ENCODE results near the gene HAS3.

HAS3 gene

DNA sequence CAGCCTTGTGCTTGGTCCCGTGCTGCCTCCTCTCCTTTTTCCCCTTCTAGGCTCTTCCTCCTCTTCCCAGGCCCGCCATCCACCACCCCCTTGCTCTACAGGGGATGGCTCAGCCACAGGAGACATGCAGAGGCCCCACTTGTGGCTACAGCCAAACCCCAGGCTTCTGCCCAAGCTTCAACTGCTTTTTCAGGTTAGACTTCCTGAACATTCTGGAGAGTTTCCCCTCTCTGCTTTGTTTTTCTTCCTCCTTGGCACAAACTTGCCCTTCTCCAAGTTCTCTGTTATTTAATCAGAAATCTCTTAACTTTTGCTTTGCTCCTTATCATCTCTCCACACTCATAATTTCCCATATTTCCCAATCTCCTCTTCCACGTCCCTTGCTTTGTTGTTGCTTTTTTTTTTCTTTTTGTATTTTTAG, 18.3 kb upstream of the HAS3 start:
- Histone ChIP-seq H3K36me3 (ENCODE audit: control insufficient read depth in 2 of 2, insufficient read depth in 1 of 2, low read length in 2 of 2) (no peaks in the 10 kb centered on the region; a peak in 1 of 3 replicates), H3K4me3 (ENCODE audit: low read depth, low read length) (no peak overlapping the region), H3K9me3 (ENCODE audit: control insufficient read depth, insufficient read depth, low read depth, low read length) (no peaks in the 10 kb centered on the region), H3K27ac (ENCODE audit: extremely low read depth, low read depth, low read length) (no peak overlapping the region), H3K4me1 (ENCODE audit: control insufficient read depth, insufficient read depth, low read length) (peaks cover 3% of the 10 kb centered on the region; the same call in 1 of the 2 replicates)
- POLR2A ChIA-PET: no interaction called here
- TF ChIP-seq, protein P1, sequence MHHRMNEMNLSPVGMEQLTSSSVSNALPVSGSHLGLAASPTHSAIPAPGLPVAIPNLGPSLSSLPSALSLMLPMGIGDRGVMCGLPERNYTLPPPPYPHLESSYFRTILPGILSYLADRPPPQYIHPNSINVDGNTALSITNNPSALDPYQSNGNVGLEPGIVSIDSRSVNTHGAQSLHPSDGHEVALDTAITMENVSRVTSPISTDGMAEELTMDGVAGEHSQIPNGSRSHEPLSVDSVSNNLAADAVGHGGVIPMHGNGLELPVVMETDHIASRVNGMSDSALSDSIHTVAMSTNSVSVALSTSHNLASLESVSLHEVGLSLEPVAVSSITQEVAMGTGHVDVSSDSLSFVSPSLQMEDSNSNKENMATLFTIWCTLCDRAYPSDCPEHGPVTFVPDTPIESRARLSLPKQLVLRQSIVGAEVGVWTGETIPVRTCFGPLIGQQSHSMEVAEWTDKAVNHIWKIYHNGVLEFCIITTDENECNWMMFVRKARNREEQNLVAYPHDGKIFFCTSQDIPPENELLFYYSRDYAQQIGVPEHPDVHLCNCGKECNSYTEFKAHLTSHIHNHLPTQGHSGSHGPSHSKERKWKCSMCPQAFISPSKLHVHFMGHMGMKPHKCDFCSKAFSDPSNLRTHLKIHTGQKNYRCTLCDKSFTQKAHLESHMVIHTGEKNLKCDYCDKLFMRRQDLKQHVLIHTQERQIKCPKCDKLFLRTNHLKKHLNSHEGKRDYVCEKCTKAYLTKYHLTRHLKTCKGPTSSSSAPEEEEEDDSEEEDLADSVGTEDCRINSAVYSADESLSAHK (tag by site-specific recombination; IDR thresholded peaks at IDR 0.05): no peak
- TF ChIP-seq, protein P2, sequence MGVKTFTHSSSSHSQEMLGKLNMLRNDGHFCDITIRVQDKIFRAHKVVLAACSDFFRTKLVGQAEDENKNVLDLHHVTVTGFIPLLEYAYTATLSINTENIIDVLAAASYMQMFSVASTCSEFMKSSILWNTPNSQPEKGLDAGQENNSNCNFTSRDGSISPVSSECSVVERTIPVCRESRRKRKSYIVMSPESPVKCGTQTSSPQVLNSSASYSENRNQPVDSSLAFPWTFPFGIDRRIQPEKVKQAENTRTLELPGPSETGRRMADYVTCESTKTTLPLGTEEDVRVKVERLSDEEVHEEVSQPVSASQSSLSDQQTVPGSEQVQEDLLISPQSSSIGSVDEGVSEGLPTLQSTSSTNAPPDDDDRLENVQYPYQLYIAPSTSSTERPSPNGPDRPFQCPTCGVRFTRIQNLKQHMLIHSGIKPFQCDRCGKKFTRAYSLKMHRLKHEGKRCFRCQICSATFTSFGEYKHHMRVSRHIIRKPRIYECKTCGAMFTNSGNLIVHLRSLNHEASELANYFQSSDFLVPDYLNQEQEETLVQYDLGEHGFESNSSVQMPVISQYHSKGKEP (tag by site-specific recombination; IDR thresholded peaks at IDR 0.05): no peak
- no peak for TF ChIP-seq ZNF121 (tag by site-specific recombination; IDR thresholded peaks at IDR 0.05)
- no peak for TF ChIP-seq ZNF112 (tag by site-specific recombination; IDR thresholded peaks at IDR 0.05)
- CTCF ChIA-PET: no interaction called here

DNA sequence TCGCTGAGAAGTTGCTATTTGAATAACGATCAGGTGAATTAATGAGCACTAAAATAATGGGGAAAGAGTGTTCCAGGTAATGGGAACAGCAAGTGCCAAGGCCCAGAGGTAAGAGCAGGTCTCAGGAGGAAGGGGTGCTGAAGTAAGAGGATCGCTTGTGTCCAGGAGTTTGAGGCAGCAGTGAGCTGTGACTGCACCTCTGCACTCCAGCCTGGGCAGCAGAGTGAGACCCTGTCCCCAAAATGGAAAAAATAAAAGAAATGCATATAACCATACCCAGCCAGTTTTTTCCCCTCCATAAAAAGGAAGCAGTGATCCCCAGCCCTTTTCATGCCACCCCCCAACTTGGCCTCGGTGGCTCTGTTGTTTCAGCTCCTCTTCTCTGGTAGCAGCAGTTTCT, 16.8 kb upstream of the HAS3 start:
- no peaks in the 10 kb centered on the region; a peak in 1 of 3 replicates for H3K36me3 ChIP-seq (ENCODE audit: control insufficient read depth in 2 of 2, insufficient read depth in 1 of 2, low read length in 2 of 2)
- peaks cover 3% of the 10 kb centered on the region; the same call in 1 of the 2 replicates for H3K4me1 ChIP-seq (ENCODE audit: control insufficient read depth, insufficient read depth, low read length)
- H3K4me3 ChIP-seq (ENCODE audit: low read depth, low read length): no peak overlapping the region
- no peak overlapping the region for H3K27ac ChIP-seq (ENCODE audit: extremely low read depth, low read depth, low read length)
- ChIA-PET CTCF (interaction anchor here (0.6 kb wide), 1 partner anchor 187 kb away, joined by 4 read pairs; no protein-coding TSS in a partner anchor), POLR2A (no interaction called here)
- no peaks in the 10 kb centered on the region for H3K9me3 ChIP-seq (ENCODE audit: control insufficient read depth, insufficient read depth, low read depth, low read length)
- TF ChIP-seq ZNF777 (tag by site-specific recombination; IDR thresholded peaks at IDR 0.05; ENCODE audit: borderline replicate concordance) (no peak), ZNF423 (tag by site-specific recombination; IDR thresholded peaks at IDR 0.05) (no peak), ZNF600 (tag by site-specific recombination; IDR thresholded peaks at IDR 0.05) (no peak), GLIS1 (tag by site-specific recombination; IDR thresholded peaks at IDR 0.05) (no peak), ZNF555 (tag by site-specific recombination; conservative IDR thresholded peaks at IDR 0.05) (no peak), GLI2 (tag by site-specific recombination; IDR thresholded peaks at IDR 0.05; ENCODE audit: borderline replicate concordance, low read depth) (no peak)
- TF ChIP-seq, protein P3, sequence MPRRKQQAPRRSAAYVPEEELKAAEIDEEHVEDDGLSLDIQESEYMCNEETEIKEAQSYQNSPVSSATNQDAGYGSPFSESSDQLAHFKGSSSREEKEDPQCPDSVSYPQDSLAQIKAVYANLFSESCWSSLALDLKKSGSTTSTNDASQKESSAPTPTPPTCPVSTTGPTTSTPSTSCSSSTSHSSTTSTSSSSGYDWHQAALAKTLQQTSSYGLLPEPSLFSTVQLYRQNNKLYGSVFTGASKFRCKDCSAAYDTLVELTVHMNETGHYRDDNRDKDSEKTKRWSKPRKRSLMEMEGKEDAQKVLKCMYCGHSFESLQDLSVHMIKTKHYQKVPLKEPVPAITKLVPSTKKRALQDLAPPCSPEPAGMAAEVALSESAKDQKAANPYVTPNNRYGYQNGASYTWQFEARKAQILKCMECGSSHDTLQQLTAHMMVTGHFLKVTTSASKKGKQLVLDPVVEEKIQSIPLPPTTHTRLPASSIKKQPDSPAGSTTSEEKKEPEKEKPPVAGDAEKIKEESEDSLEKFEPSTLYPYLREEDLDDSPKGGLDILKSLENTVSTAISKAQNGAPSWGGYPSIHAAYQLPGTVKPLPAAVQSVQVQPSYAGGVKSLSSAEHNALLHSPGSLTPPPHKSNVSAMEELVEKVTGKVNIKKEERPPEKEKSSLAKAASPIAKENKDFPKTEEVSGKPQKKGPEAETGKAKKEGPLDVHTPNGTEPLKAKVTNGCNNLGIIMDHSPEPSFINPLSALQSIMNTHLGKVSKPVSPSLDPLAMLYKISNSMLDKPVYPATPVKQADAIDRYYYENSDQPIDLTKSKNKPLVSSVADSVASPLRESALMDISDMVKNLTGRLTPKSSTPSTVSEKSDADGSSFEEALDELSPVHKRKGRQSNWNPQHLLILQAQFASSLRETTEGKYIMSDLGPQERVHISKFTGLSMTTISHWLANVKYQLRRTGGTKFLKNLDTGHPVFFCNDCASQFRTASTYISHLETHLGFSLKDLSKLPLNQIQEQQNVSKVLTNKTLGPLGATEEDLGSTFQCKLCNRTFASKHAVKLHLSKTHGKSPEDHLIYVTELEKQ (tag by site-specific recombination; IDR thresholded peaks at IDR 0.05; ENCODE audit: borderline replicate concordance): no peak
- TF ChIP-seq, protein P4, sequence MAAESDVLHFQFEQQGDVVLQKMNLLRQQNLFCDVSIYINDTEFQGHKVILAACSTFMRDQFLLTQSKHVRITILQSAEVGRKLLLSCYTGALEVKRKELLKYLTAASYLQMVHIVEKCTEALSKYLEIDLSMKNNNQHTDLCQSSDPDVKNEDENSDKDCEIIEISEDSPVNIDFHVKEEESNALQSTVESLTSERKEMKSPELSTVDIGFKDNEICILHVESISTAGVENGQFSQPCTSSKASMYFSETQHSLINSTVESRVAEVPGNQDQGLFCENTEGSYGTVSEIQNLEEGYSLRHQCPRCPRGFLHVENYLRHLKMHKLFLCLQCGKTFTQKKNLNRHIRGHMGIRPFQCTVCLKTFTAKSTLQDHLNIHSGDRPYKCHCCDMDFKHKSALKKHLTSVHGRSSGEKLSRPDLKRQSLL (tag by site-specific recombination; IDR thresholded peaks at IDR 0.05): no peak
- TF ChIP-seq, protein P5, sequence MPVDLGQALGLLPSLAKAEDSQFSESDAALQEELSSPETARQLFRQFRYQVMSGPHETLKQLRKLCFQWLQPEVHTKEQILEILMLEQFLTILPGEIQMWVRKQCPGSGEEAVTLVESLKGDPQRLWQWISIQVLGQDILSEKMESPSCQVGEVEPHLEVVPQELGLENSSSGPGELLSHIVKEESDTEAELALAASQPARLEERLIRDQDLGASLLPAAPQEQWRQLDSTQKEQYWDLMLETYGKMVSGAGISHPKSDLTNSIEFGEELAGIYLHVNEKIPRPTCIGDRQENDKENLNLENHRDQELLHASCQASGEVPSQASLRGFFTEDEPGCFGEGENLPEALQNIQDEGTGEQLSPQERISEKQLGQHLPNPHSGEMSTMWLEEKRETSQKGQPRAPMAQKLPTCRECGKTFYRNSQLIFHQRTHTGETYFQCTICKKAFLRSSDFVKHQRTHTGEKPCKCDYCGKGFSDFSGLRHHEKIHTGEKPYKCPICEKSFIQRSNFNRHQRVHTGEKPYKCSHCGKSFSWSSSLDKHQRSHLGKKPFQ (tag by site-specific recombination; IDR thresholded peaks at IDR 0.05): no peak
- TF ChIP-seq, protein P6, sequence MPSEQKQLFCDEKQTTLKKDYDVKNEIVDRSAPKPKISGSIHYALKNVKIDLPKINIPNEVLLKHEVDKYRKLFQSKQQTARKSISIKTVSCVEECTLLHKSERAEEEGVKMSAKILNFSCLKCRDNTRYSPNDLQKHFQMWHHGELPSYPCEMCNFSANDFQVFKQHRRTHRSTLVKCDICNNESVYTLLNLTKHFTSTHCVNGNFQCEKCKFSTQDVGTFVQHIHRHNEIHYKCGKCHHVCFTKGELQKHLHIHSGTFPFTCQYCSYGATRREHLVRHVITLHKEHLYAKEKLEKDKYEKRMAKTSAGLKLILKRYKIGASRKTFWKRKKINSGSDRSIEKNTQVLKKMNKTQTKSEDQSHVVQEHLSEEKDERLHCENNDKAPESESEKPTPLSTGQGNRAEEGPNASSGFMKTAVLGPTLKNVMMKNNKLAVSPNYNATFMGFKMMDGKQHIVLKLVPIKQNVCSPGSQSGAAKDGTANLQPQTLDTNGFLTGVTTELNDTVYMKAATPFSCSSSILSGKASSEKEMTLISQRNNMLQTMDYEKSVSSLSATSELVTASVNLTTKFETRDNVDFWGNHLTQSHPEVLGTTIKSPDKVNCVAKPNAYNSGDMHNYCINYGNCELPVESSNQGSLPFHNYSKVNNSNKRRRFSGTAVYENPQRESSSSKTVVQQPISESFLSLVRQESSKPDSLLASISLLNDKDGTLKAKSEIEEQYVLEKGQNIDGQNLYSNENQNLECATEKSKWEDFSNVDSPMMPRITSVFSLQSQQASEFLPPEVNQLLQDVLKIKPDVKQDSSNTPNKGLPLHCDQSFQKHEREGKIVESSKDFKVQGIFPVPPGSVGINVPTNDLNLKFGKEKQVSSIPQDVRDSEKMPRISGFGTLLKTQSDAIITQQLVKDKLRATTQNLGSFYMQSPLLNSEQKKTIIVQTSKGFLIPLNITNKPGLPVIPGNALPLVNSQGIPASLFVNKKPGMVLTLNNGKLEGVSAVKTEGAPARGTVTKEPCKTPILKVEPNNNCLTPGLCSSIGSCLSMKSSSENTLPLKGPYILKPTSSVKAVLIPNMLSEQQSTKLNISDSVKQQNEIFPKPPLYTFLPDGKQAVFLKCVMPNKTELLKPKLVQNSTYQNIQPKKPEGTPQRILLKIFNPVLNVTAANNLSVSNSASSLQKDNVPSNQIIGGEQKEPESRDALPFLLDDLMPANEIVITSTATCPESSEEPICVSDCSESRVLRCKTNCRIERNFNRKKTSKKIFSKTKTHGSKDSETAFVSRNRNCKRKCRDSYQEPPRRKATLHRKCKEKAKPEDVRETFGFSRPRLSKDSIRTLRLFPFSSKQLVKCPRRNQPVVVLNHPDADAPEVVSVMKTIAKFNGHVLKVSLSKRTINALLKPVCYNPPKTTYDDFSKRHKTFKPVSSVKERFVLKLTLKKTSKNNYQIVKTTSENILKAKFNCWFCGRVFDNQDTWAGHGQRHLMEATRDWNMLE (tag by site-specific recombination; conservative IDR thresholded peaks at IDR 0.05; ENCODE audit: low read depth): no peak
- TF ChIP-seq, protein P7, sequence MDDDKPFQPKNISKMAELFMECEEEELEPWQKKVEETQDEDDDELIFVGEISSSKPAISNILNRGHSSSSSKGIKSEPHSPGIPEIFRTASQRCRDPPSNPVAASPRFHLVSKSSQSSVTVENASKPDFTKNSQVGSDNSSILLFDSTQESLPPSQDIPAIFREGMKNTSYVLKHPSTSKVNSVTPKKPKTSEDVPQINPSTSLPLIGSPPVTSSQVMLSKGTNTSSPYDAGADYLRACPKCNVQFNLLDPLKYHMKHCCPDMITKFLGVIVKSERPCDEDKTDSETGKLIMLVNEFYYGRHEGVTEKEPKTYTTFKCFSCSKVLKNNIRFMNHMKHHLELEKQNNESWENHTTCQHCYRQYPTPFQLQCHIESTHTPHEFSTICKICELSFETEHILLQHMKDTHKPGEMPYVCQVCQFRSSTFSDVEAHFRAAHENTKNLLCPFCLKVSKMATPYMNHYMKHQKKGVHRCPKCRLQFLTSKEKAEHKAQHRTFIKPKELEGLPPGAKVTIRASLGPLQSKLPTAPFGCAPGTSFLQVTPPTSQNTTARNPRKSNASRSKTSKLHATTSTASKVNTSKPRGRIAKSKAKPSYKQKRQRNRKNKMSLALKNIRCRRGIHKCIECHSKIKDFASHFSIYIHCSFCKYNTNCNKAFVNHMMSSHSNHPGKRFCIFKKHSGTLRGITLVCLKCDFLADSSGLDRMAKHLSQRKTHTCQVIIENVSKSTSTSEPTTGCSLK (tag by site-specific recombination; IDR thresholded peaks at IDR 0.05): no peak
